Fibroblast of skin of abdomen (primary cell): ENCODE measurements around the gene TIMM22.

Experiments used
- DNase-seq: peaks from one replicate; pipeline ENCODE4 v3.0.0-alpha.2; 2013

The TIMM22 gene

DNA sequence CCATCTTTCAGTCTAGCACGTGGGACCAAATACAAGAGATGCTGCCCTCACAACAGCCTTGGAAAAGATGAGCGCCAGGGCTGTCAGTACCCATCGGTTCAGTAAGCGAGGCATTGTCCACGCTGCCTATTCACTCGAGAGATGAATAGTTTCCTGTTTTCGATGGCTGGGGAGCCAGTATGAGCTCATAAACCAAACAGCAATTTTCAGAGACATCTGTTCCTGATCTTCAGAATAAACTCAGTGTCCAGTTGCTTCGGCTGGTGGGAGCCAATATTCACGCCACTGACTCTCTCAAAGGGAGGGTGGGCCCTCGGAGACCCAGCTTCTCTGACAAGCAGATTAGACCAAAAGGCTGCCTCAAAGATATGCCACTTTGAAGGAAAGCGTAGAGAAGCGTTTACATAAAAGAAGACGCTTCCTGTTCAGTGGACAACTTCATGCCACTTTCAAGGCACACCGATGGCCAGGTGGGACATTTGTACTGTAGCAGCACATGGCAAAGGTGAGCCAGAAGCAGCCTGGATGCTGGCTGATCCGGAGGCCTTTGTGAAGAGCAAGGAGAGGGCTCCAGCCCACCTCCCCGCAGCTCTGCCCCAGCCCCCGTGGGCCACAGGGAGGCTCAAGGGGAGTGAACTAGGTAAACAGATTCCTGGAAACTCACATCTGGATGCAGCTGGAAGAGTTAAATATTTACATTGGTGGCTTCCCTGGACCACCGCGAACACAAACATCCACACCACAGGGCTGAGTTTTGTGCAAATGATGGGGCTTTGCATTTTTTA lies 6.0 kb downstream of the TIMM22 start:
- DNase-seq = peak; percentile 74

DNA sequence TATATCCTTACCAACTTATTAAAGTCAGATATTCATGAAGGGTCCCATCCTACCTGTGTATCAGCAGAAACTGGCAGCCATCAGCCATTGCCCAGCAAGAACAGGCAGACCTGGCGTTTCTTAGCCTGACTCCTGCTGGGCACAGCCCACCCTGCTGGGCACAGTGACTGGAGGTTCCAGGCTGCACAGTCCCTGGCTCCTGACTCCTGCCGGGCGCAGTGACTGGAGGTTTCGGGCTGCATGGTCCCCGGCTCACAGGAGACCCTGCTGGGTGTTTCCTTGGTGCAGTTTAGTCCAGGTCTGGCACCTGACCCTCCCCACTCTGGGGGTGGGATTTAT lies 6.7 kb downstream of the TIMM22 start:
- DNase-seq = no peak

DNA sequence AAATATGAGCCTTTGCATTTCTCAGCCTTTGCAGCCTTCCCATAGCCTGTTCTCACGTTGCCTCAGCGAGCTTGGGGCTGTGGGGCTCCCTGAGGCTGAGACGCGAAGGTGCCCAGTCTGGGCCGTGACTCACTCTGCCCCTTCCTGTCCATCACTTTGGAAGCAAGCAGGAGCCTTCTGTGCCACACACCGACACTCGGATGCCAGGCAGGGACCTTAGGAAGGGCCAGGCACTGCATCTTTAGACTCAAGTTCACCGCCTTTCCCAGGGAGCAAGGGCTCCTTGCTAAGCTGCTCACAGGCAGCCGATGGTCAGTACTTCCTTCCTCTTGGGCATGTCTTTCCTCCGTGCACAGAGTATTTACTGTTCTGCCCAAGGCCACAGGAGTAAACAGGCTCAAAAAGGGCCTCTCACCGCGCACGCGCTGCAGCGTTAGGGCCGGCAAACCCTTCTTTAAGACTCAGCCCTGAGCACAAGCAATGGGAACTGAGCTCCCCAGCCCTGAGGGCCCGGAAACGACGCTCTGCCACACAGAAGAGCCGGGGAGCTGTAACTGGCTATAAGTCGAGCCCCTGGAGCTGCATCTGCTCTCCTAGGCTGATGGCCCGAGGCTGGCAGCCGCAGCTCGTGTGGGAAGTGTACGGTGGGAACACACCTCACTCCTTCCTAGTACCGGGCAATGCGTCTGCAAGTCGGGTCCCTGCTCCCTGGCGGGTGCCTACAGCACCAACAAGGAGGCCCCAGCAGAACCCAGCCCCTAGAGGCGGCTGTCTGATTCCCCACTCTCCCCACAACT lies 7.2 kb downstream of the TIMM22 start:
- no peak for DNase-seq

DNA sequence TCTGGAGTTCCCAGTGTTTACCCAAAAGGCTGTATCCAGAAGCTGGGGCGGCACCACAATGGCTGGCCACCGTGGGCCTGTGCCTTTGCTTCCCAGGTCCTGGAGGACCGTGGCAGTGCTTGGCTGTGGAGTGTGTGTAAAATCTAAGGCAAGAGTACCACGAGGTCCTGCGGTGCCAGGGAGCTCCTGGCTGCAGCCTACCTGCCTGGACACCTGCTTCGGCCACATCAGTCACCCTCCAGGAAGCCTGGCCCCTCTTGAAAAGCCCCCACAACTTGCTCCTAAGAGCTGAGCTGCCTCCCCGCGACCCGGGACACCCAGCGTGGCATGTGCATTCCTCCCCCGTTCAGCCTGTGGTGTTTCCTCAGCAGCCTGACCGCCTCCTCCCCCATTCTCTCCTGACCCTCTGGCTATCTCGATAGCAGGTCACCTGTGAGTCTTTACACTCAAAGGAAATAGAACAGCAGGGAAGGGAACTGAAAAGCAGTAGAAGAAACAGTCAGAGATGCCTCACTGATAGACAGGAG lies 7.9 kb downstream of the TIMM22 start:
- no peak for DNase-seq

DNA sequence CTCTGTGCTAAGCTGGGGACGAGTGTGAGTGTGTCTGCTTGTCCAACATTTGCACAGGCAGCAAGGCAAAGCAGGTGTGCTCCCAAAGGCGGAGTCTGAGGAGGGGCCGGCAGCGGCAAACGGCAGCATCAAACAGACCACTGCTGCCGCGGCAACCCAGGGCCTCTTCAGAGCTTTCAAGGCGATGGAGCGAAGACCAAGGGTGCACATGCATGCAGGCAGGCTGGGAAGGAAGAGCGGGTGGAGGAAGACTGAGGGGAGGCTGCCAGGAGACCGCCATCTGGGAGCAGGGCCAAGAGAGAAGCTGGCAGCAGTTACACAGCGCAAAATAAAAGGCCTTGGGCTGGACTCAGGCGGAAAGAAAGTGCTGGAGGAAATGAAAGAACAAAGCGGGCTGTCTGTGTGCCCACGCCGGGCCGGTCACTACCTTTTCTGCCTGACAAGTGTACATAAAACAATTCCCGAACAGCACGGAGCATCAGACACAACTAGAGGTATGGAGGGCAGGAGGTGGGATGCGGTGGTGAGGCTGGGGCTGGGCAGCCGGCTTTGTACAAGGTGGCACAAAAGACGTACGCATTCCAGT lies 8.5 kb downstream of the TIMM22 start:
- DNase-seq = peak; percentile 48

DNA sequence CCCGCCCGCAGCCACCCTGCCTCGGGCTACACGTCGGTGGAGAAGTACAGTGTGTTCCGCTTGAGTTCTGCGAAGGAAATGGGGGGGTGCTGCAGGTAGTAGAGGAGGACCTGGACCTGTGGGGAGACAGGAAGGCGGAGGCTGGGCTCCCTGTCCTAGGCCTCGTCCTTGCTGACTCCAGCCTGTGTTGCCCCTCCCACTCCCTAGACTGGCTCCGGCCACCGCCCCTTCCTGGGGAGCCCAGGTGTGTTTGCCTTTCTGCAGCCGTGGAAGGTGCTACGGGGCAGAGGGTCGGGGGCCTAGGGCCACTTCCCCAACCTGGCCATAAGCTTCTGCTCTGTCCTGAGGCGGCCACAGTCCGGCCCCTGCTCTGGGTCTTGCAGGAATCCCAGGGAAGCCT lies 9.1 kb downstream of the TIMM22 start:
- no peak for DNase-seq

DNA sequence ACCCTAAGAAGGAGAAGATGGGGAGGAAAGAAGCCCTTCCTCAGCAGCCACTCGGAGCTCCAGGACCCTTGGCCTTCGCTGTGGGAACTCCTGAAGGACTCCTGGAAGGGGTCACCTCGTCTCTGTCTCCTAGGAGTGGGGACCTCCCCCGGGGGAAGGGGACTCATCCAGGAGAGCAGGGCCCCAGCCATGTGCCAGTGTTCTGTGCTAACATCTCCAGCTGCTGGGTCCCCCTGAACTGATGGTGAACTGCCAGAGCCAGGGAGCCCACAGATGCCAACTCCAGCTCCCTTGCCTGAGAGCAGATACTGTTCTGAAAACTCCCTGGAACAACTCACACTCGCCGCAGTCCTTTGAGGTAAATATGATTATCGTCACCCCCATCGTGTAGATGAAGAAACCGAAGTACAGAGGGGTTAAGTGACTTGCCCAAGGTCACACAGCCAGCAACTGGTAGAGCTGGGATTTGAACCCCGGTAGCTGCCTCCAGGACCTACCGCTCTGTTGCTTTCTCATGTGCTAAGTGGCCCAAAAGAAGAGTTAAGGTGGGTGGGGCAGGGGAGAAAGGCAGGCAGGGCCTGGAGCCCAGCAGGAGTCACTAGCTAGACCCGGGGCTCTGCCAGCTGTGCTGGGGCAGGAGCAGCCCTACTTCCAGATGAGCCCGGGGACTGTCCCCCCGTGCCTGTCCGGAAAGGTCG lies 10.5 kb downstream of the TIMM22 start:
- no peak for DNase-seq

DNA sequence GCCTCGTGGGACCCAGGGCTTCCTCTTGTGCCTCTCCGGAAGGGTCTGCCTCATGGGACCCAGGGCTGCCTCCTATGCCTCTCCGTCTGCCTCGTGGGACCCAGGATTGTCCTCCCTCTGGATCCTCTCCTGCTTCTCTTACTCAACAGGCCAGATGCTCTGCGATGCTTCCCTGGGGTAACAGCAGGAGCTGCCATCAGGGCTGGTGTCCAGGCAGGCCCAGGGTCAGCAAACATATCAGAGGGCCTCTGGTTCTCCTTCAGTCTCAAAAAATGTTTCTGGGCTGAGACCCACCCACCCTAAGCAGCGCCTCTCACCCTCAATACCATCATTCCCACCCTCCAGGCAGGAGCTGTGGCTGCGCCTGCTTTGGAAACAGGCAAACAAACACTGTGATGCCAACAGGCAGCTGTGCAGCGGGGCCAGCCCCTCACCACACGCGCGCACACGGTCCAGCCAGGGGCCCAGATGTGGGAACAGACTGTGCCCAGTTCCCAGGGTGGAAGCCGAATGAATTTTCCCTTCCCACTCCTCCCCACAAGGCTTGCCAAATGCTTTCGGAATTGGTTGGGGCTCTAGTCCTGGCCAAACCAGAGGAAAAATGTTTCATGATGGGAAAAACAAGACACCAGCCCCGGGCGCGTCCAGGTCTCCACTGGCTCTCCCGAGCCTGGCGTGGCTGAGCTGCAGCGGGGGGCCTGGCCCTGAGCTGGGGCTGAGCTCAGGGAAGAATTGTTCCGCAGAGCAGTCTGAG lies 11.3 kb downstream of the TIMM22 start:
- no peak for DNase-seq

DNA sequence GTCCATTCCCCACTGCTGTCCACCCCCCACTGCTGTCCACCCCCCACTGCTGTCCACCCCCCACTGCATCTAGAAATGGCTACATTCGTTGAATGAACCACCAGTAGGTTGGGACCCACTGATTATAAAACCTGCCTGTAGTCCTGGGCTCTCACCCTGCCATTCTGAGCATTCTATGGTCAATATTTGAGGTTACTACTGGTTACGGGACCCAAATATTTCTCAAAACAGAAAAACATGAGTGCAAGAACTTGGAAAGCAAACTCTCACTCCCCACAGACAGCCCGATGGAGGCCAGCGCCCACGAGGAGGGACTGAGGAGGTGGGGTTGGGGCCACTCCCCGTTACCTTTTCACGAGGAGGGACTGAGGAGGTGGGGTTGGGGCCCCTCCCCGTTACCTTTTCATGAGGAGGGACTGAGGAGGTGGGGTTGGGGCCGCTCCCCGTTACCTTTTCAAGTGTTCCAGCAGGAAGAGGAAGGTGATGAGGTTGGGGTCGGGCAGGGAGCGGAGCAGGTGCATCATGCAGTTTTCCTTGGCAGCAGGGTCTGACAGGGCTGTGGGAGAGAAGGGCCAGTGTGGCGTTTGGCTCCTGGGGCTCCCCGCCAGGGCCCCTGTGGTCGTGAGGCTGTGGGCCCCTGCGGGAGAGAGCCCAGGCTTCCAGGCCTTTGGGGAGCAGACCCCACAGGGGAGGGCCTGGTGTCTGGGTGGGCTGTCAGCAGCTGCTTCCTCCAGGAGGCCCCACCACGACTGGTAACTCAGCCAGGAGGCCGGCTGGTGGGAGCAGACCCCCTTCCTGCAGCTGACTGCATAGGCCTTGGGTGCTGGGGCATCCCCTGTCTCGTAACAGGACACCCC lies 12.5 kb downstream of the TIMM22 start:
- no peak for DNase-seq

DNA sequence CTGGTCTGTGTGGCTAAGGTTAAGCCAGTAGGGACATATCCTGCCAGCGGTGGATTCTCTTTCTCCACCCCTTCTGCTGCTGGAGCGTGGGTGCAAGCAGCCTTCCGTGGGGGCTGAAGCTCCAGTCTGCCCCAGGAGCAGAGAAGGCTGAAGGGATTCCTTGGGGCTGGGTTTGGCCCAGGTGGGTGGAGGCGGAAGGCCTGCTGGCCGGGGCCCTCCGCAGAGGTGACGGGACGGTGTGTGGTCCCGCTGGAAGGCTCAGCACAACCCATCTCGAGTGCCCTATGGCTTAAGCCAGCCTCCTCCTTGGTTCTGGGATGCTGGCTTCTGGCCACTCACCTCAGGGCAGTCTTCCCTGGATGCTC lies 13.1 kb downstream of the TIMM22 start:
- DNase-seq = no peak

DNA sequence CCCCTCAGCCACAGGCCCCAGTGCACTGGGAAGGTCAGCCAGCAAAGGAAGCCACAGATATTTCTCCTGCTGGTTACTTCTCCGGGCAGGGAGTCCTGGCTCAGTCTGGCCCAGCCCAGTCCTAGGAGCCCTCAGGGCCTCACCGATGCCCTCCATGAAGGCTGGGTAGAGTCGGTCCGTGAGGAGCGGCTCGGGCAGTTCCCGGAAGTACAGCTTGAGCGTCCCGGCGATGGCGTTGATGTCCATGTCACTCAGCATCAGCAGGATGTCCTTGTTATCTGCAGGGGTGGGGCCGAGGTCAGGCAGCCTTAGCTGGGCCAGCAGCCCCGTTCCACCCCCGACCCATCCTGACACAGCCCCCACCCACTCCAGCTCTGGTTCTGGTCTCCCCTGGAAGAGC lies 13.7 kb downstream of the TIMM22 start:
- no peak for DNase-seq

DNA sequence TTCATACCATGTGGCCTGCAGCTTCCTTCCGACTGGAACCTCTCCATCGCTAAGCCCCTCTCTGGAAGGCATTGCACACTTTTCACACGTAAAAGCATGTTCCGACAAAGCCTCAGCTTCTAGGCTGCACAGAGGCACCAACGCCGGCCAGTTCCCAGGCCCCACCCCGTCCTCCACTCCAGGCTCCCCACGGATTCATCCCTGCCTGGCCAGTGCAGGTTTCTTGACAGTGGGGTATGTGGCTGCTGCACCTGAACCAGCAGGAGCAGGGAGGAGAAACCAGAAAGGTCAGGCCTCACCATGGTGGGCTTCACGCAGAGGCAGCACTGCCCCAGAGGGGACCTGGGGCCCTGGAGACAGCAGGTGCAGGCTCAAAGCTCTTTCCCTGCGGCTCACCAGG lies 14.2 kb downstream of the TIMM22 start:
- no peak for DNase-seq

DNA sequence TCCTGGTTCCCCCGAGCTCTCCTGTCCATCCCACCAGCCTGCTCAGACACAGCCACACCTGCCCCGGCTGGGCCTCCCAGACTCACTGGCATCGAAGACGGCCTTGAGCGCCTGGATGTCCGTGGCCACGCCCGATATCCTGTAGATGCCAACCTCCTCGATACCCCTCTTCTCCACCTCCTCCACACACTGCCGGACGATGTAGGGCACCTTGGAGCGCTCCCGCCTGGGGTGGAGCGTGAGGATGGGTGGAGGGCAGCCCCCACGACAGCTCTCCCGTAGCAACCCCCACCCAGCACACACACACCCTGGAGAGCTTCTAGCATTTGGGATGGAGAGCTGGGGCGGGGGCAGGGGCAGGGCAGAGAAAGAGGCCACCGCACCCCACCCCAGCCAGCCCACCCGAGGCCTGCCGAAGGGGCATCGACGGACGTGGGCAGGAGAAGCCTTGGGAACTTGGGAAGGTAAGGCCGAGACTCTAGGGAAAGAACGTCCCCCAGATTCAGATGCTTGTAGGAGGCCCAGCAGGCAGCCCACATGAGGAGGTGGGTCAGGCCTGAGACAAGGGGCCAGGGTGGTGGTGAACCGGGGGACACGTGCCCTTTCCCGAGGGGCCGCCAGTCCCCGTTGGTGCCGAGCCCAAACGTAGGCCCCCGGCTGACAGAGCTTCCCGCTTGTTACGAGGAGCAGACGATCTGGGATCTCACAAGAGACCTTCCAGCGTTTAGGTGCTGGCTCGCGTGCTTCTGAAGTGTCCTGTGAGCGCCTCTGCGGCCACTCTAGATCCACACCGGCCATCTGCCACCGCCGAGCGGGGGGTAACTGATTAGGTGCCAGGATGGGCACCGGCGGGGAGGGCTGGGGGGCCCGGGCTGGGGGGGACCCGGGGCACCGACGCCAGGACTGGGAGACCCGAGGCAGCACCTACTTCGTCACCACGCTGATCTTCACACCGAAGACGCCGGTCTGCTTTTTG lies 15.1 kb downstream of the TIMM22 start:
- DNase-seq = no peak

DNA sequence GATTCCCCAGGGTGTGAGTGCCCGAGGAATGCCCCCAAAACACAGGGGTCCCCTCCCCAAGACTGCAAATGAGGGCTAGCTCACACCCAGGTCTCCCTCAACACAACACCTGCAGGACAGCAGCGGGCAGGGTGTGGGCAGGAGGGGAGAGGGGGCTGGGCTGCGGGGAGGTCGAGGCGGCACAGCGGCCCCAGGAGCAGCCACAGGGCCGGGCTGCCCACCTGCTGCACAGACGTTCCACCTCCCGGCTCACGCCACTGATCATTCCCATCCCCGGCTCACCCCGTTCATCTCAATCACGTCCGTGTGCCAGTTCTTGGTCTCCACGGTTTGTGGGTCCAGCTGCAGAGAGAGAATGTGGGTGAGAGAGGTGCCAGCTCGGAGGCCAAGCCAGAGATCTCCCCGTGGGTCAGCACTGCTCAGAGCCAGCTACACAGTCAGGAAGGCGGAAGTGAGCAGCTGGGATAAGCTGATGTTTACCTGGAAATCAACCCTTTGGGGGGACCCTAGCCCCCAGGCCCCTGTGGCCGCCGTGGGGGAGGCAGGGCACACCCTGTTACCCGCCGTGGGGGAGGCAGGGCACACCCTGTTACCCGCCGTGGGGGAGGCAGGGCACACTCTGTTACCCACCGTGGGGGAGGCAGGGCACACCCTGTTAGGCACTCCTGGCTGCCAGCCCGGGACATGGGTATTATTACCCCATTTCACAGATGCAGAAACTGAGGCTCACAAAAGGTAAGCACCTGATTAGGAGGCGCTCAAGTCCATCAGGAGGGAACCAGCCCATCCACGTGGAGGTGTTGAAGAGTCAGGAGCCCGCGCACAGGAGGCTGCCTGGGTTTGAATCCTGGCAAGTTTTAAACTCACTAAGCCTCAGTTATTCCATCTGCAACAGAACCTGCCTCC lies 16.1 kb downstream of the TIMM22 start:
- no peak for DNase-seq

DNA sequence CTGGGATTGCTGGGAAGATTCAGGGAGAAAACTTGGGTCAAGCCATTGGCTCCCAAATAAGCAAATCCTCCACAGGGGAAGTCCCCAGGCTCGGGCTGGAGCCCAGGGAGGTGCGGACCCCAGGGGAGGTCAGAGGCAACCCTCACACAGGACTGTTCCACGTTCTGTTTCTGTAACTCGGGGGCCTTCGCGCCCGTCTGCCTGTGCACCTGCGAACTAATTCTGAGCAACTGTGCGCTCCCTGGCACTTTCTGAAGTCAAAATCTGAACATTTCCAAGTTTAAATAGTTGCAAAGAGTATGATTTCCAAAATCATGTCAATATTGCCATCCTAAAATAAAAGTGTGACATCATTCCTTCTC lies 16.8 kb downstream of the TIMM22 start:
- no peak for DNase-seq

DNA sequence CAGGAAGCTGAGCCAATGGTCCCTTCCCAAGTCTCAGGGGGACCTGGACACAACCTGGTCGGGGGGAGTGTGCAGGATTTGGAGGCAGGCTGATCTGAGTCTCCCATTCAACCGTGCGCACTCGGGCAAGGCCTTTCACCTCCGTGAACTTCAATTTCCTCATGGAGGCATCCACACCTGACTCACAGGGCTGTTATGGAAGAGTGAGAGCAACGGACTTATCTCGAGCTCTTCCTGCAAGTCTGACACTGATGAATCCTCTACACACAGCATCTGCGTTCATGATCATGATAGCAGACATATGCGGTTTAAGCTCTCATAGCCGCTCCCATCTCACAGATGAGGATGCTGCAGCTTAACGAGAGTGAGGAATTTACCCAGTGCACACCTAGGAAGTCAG lies 21.6 kb downstream of the TIMM22 start:
- DNase-seq = no peak

DNA sequence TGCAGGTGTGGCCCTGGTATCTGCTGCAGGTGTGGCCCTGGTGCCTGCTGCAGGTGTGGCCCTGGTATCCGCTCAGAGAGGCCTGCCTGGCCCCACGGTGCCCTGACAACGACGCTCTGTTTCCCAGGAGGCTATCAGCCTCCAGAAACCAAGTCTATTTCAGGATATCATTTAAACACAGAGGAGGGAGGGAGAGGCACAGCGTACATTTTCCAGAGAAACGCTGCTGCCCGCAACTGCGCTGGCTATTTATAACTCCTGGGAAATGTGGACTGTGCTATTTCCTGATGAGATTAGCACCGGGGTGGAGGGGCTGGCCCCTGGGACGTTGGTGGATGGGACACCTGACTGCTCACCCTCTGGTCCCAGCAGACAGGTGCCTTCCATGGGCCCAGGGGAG lies 22.5 kb downstream of the TIMM22 start:
- no peak for DNase-seq

DNA sequence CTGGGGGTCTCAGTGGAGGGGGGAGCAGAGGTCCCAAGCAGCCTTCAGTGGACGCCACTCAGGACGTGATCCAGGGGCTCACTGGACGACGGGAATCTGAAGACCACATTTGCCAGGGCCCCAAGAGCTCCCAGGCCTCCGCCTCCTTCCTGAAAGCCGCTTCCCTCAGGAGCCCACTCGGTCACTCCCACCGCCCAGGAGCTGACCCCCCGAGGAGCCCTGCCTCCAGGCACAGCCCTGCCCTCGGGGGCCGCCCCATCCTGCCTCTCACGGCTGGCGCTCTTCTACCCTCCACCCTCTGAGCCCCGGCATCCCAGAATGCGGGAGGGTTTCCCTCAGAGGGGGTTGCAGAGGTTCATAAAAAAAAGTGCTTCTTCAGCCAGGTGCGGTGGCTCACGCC lies 24.2 kb downstream of the TIMM22 start:
- DNase-seq = no peak
